SK-N-MC (cell line): Measurements from ENCODE around the gene GNB2.

Experiments used
- EZH2 ChIP-seq: fragments of 200-600 bp; sonication (generic); IDR thresholded peaks from one replicate; pipeline ENCODE4 v1.6.1; 2017; ENCODE audit warnings: antibody characterized with exemption
- POLR2AphosphoS5 ChIP-seq: IDR thresholded peaks from 2 replicates; pipeline ENCODE4 v1.6.1; 2012; ENCODE audit warnings: mild to moderate bottlenecking, low read depth, low read length, borderline replicate concordance

- TF ChIP-seq EZH2: no peak
- TF ChIP-seq POLR2AphosphoS5: peak; percentile 95
Observed at GRCh38 chr7:100705753-100706671, 32.5 kb downstream of the GNB2 start, which contains the start of gene POP7.
